ENCODE measurements around the gene ACP3.

The ACP3 gene

DNA sequence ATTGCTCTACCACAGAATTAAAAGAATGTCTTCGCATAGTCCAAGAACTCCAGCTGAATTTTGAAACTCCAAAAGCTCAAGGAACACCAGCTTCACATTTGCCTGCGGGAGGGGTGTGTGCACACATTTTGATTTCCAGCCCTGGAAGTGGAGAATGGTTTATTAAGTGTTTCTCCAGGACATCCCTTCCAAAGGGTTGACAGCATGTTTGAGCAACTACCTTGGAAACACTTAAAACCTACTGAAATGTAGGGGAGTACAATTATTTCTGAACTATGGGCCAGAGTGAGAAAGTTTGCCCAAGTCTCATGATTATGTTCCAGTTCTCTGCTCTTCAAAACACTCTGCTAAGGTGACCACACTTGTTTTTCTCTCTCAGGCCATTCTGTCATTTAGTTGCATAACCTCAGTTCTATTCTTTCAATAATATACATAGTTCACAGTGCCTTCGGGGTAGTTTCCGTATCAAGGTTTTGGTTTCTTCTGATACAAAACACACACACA is 7.9 kb downstream of the ACP3 start:
- peak overlapping the region; percentile 56 for H3K27ac ChIP-seq
- no peak overlapping the region for H3K4me3 ChIP-seq (ENCODE audit: low read depth in 1 of 2, low read length in 1 of 2)
- TF ChIP-seq, protein P1, sequence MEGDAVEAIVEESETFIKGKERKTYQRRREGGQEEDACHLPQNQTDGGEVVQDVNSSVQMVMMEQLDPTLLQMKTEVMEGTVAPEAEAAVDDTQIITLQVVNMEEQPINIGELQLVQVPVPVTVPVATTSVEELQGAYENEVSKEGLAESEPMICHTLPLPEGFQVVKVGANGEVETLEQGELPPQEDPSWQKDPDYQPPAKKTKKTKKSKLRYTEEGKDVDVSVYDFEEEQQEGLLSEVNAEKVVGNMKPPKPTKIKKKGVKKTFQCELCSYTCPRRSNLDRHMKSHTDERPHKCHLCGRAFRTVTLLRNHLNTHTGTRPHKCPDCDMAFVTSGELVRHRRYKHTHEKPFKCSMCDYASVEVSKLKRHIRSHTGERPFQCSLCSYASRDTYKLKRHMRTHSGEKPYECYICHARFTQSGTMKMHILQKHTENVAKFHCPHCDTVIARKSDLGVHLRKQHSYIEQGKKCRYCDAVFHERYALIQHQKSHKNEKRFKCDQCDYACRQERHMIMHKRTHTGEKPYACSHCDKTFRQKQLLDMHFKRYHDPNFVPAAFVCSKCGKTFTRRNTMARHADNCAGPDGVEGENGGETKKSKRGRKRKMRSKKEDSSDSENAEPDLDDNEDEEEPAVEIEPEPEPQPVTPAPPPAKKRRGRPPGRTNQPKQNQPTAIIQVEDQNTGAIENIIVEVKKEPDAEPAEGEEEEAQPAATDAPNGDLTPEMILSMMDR (IDR thresholded peaks at IDR 0.05): no peak
- peaks cover 24% of the 10 kb centered on the region for H3K36me3 ChIP-seq
- no peaks in the 10 kb centered on the region for H3K9me3 ChIP-seq
- H3K4me1 ChIP-seq (ENCODE audit: control insufficient read depth in 1 of 2, insufficient read depth in 1 of 2, low read depth in 1 of 2, low read length in 1 of 2): peaks cover 18 to 31% of the 10 kb centered on the region in 2 experiments
- H3K27me3 ChIP-seq: no peaks in the 10 kb centered on the region

- Histone ChIP-seq H3K27me3 (no peaks in the 10 kb centered on the region), H3K4me3 (ENCODE audit: low read depth in 1 of 2, low read length in 1 of 2) (no peak overlapping the region), H3K36me3 (peaks cover 29% of the 10 kb centered on the region), H3K27ac (peak overlapping the region; percentile 56), H3K4me1 (ENCODE audit: control insufficient read depth in 1 of 2, insufficient read depth in 1 of 2, low read depth in 1 of 2, low read length in 1 of 2) (peaks cover 18 to 30% of the 10 kb centered on the region in 2 experiments), H3K9me3 (no peaks in the 10 kb centered on the region)
- TF ChIP-seq, protein P1 (IDR thresholded peaks at IDR 0.05): no peak
Measured at GRCh38 chr3:132325634-132326033, 8.4 kb downstream of the ACP3 start.

- H3K27me3 ChIP-seq: no peaks in the 10 kb centered on the region
- peaks cover 13 to 24% of the 10 kb centered on the region in 2 experiments for H3K4me1 ChIP-seq (ENCODE audit: control insufficient read depth in 1 of 2, insufficient read depth in 1 of 2, low read depth in 1 of 2, low read length in 1 of 2)
- H3K4me3 ChIP-seq (ENCODE audit: low read depth in 1 of 2, low read length in 1 of 2): no peak overlapping the region
- TF ChIP-seq, protein P1 (IDR thresholded peaks at IDR 0.05): no peak
- H3K27ac ChIP-seq: peak overlapping the region; percentile 56
- peaks cover 34% of the 10 kb centered on the region for H3K36me3 ChIP-seq
- H3K9me3 ChIP-seq: no peaks in the 10 kb centered on the region
Measured at GRCh38 chr3:132326251-132326650, 9.0 kb downstream of the ACP3 start.

- TF ChIP-seq, protein P1 (IDR thresholded peaks at IDR 0.05): no peak
- H3K4me3 ChIP-seq (ENCODE audit: low read depth in 1 of 2, low read length in 1 of 2): no peak overlapping the region
- H3K36me3 ChIP-seq: peaks cover 85% of the 10 kb centered on the region
- no peaks in the 10 kb centered on the region for H3K27me3 ChIP-seq
- H3K4me1 ChIP-seq (ENCODE audit: control insufficient read depth in 1 of 2, insufficient read depth in 1 of 2, low read depth in 1 of 2, low read length in 1 of 2): no peaks in the 10 kb centered on the region
- no peak overlapping the region for H3K27ac ChIP-seq
- no peaks in the 10 kb centered on the region for H3K9me3 ChIP-seq
Measured at GRCh38 chr3:132332082-132332481, 14.9 kb downstream of the ACP3 start.

DNA sequence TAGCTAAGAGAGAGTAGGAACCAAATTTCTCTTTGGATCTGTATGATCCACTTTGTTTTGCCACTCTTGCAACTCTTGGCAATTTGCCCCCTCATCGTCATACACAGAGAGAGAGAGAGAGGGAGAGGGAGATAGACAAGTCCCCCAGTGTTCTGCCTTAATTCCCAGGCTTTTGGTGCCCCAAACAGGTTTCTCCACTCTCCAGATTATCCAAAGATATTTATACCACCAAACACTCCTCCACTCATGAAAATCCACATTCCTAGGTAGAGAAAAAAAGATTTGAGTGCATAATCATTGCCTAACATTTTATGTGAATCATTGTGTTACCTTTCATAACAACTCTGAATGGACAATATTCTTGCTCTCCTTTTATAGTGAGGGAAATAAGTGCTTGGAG is 15.3 kb downstream of the ACP3 start:
- Histone ChIP-seq H3K4me1 (ENCODE audit: control insufficient read depth in 1 of 2, insufficient read depth in 1 of 2, low read depth in 1 of 2, low read length in 1 of 2) (no peaks in the 10 kb centered on the region), H3K9me3 (no peaks in the 10 kb centered on the region), H3K36me3 (peaks cover 89% of the 10 kb centered on the region), H3K27ac (no peak overlapping the region), H3K27me3 (no peaks in the 10 kb centered on the region), H3K4me3 (ENCODE audit: low read depth in 1 of 2, low read length in 1 of 2) (no peak overlapping the region)
- TF ChIP-seq, protein P1 (IDR thresholded peaks at IDR 0.05): no peak

DNA sequence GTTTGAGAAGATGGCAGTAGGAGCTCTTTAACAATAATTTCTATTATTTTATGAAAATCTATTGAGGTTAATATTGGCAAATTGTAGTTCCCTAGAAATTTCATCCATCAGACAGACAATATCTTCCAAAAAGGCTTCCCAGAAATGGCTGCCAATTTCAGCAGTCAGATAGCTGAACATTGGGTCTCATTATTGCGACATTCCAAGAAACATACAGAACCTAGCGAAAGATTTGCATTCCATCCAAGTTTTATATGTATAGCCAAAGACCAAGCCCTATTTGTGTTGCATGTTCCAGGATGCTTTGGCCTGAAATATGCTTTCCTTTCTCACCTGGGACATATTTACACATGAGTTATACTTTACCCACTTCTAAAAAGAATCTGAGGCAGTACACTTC is 24.5 kb downstream of the ACP3 start:
- TF ChIP-seq, protein P1 (IDR thresholded peaks at IDR 0.05): no peak
- H3K4me1 ChIP-seq (ENCODE audit: control insufficient read depth in 1 of 2, insufficient read depth in 1 of 2, low read depth in 1 of 2, low read length in 1 of 2): peaks cover 20 to 34% of the 10 kb centered on the region in 2 experiments
- H3K27ac ChIP-seq: peak overlapping the region; percentile 55
- no peak overlapping the region for H3K4me3 ChIP-seq (ENCODE audit: low read depth in 1 of 2, low read length in 1 of 2)
- no peaks in the 10 kb centered on the region for H3K27me3 ChIP-seq
- peaks cover 57% of the 10 kb centered on the region for H3K36me3 ChIP-seq
- no peaks in the 10 kb centered on the region for H3K9me3 ChIP-seq
